Kidney epithelial cell (primary cell): ENCODE data around the gene CDC42BPA. TPM values are rescaled to one million over a fixed set of nuclear protein-coding genes. Genes with fewer than 3 reads are reported as not detected.

ENCODE experiments used
- DNase-seq: peaks from one replicate; pipeline ENCODE4 v3.0.0-alpha.2; 2010; ENCODE audit warnings: low read depth
- H3K27me3 ChIP-seq: 2 replicates; pipeline ENCODE4 v1.6.0; 2011; ENCODE audit warnings: low read length; ENCODE audit not compliant: control insufficient read depth, insufficient read depth
- H3K36me3 ChIP-seq: 2 replicates; pipeline ENCODE4 v1.5.1; 2011; ENCODE audit warnings: low read length; ENCODE audit not compliant: control insufficient read depth, insufficient read depth
- H3K4me3 ChIP-seq: 2 replicates; pipeline ENCODE4 v1.5.1; 2011; ENCODE audit warnings: low read depth, mild to moderate bottlenecking, control low read depth, low read length
- total RNA-seq: library from RNA; depleted of rRNA; stranded (reverse); fragments of >200 nt; gene quantifications from 2 replicates; pipeline ENCODE4 v1.2.3, GENCODE V29; 2015
- TF ChIP-seq, protein P1 (sequence below): IDR thresholded peaks from 2 replicates; pipeline ENCODE4 v1.5.1; 2011; ENCODE audit warnings: mild to moderate bottlenecking, moderate library complexity, low read length, control low read depth, inconsistent platforms; ENCODE audit not compliant: insufficient read depth, poor library complexity, severe bottlenecking

CDC42BPA gene
- total RNA-seq, 1 donor from 2014 or later, result 33.4 TPM

DNA sequence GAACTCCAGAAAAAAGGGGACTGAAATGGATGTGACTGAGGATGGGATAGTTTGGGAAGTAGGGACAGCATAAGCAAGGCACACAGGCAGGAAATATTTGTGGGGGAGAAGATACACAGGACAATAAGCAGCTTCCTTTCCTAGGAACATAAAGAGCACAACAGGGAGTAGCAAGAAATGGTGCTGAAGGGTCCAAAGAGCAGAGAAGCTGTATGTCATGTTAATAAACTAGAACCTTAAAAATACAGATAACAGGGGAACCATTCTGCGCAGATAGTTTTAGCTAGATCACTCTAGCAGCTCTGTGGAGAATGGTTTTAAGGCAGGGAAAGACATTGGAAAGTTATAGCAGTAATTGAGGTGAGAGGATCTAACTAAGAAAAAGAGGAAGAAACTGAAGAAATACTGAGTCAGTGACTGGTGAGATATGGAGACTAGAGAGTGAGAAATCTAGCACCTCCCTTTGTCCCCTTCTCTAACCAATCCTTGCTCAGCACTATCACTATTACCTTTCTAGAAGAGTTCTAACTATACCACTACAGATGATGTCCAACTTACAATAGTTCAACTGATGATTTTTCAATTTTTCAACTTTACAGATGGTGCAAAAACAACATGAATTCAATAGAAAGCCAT is 95.0 kb downstream of the CDC42BPA start:
- no peak for DNase-seq
- TF ChIP-seq, protein P1, sequence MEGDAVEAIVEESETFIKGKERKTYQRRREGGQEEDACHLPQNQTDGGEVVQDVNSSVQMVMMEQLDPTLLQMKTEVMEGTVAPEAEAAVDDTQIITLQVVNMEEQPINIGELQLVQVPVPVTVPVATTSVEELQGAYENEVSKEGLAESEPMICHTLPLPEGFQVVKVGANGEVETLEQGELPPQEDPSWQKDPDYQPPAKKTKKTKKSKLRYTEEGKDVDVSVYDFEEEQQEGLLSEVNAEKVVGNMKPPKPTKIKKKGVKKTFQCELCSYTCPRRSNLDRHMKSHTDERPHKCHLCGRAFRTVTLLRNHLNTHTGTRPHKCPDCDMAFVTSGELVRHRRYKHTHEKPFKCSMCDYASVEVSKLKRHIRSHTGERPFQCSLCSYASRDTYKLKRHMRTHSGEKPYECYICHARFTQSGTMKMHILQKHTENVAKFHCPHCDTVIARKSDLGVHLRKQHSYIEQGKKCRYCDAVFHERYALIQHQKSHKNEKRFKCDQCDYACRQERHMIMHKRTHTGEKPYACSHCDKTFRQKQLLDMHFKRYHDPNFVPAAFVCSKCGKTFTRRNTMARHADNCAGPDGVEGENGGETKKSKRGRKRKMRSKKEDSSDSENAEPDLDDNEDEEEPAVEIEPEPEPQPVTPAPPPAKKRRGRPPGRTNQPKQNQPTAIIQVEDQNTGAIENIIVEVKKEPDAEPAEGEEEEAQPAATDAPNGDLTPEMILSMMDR, result no peak
- no peaks in the 10 kb centered on the region for H3K36me3 ChIP-seq
- H3K27me3 ChIP-seq, result no peaks in the 10 kb centered on the region
- no peak overlapping the region for H3K4me3 ChIP-seq

DNA sequence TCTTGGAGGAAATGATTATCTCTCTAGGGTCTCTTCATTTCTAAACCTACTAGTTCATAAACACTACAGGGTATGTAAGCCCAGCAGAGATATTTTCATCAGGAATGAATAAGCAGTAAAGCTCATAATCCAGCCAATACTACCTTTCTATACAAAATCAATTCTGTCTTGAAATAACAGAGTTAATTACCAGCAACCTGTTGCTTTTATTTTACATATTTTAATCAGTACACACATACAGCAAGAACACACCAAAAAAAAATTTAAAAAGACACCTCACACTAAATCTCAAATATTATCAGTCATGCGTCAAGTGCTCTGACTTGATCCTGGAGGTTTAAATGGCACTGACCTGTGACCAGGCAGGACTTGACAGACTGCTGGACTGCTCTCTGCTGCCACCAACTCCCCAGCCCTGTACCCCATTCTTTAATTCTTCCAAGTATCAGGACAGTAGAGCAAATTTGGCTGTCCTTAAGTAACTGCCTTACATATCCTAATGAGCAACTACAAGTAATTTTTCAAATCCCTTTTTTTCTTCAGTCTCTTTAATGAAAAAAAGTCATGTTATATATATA is 98.5 kb downstream of the CDC42BPA start:
- Histone ChIP-seq H3K36me3 (no peaks in the 10 kb centered on the region), H3K27me3 (no peaks in the 10 kb centered on the region), H3K4me3 (no peak overlapping the region)
- DNase-seq, result no peak
- TF ChIP-seq, protein P1, result peak; percentile 15

DNA sequence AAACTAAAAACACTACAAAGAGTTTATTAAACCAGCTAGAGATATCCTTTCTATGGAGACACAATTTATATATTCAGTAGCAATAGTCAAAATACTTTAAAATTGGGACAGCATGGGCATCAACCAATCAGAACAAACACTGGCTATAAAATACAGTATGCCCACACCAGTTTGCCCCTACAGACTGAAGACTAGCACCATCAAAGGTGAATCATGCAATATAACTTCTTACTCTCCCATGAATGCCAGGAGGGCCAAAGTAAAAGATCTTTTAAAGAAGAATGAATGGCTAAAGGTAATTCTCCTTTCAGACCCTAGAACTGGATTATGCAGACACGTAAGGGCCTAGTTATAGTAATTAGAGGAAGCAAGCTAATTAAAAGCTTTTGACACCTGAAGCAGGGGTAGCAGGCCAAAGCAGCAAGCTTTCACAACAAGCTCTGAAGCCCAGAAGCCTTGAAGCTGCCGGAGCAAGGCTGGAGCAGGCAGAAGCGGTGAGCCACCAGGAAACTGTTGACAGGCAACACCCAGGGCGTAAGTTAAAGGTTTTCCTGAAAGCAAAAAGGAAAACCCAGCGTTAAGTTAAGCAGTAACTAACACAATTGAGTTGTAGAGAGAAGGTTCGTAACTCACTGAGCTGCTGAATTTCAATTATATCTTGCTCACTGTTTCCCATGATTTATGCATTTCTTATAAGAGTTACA is 99.3 kb downstream of the CDC42BPA start:
- TF ChIP-seq, protein P1, result no peak
- no peak for DNase-seq
- Histone ChIP-seq H3K36me3 (no peaks in the 10 kb centered on the region), H3K4me3 (no peak overlapping the region), H3K27me3 (no peaks in the 10 kb centered on the region)

DNA sequence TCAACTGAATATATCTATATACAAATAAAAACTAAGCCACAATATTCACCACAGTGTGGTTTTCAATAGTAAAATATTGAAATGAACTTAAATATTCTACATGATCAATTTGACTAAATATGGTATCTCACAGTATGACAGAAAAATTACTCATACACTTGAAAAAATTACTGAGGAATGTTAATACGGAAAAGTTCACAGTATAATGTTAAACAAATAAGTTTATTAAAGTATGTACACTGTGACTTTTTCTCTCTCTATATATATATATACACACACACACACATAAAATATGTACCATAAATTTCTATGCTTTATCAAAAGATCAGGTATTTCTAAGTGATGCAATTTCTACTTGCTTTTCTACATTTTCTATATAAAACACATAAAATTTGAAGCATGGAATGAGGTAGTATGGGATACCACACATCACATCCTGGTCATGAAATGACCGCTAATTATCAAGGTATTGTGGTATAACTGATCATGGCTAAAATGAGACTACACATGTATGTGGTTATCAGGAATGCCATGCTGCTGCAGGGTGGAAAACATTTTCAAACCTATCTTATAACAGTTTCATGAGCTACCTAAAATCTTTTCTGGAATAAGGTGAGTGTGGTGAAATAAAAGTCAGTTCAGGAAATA is 102.3 kb downstream of the CDC42BPA start:
- Histone ChIP-seq H3K27me3 (no peaks in the 10 kb centered on the region), H3K4me3 (no peak overlapping the region), H3K36me3 (no peaks in the 10 kb centered on the region)
- no peak for DNase-seq
- TF ChIP-seq, protein P1, result no peak

DNA sequence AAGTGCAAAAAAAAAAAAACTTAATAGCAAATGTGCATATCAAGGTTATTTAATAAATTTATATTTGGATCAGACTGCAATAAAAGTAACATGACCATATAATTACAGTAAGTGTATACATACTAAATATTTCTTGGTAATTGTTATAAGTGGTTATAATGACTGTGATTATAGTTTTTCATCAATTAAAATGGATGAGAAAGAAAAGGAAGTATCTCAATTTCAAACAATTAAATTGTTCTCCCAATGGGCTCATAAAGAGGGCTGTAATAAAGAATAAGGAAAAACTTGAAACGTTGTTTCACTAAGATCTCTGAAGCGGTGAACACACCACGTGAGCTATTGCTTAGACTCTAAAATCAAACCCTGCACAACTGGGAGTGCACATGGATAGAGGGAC is 104.1 kb downstream of the CDC42BPA start:
- DNase-seq, result no peak
- TF ChIP-seq, protein P1, result no peak
- Histone ChIP-seq H3K36me3 (no peaks in the 10 kb centered on the region), H3K4me3 (no peak overlapping the region), H3K27me3 (no peaks in the 10 kb centered on the region)
